Smooth muscle cell of the coronary artery (primary cell): ENCODE measurements around the gene RPL31. TPM values are rescaled to one million over a fixed set of nuclear protein-coding genes. Genes with fewer than 3 reads are reported as not detected.

ENCODE experiments used
- total RNA-seq: library from RNA; depleted of rRNA; stranded (reverse); fragments of >200 nt; gene quantifications from 2 replicates; pipeline ENCODE4 v1.2.3, GENCODE V29; 2014; ENCODE audit warnings: low replicate concordance

Gene RPL31
- total RNA-seq, result 1,812 and 1,836 TPM in 2 replicates

DNA sequence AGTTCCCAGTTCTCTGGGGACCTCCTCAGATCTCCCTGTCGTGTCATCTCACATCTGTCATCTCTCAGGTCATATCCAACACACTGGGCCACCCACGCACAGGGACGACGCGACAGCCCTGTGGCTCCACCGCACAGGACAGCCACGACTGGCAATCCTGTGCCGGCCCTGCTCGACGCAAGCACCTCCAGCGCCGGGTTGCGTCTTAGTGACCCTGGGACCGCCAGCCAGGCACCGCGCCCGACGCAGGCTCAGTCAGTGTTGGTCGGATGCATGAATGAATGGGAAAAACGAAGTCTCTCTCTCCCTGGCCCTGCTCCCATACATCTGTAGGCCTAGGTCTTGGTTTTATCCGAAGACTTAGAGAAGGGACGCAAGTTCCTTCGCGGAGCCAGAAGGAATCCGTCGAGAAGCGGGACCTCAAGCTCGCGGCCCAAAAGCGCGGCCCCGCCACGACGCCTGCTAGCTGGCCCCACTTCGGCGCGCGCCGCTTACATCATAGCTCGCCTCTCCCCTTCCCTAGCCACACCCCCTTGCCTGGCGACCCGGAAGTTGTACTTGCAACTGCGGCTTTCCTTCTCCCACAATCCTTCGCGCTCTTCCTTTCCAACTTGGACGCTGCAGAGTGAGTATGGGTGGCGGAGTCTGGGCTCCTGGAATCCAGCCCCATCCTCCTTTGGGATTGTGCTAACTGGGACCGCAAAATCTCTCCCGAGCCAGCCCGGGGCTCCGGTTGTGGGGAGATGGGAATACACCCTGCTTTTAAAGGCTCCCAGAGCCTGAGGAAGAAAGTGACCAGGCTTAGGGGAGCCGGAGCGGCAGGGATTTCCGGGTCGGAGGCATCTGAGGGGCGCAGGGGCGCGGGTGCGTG is at the start of gene RPL31:
RPL31 (plus strand) TSS at position 599 of the 871 bp plus-strand sequence. CDS start 413 bp downstream, outside the sequence.

Other genes with a start within 250 kb of the RPL31 start
- gene NPAS2, start 182.2 kb upstream of the RPL31 start, total RNA-seq, result 6.4 and 11.0 TPM in 2 replicates
- 11.7 and 49.1 TPM in 2 replicates for gene TBC1D8, start 149.1 kb downstream of the RPL31 start, total RNA-seq